Mononuclear cell (primary cell): Measurements from ENCODE around the gene IFIT3. TPM values are rescaled to one million over a fixed set of nuclear protein-coding genes. Genes with fewer than 3 reads are reported as not detected.
A peak's percentile ranks its signal among the peaks of the same experiment; 100 is the strongest.
"Not testable (repeated sequence)": the region's sequence is repeated elsewhere in the genome, so short reads cannot be mapped to it uniquely, and the experiment has no call there.

Experiments used
- H3K27me3 ChIP-seq: 2 replicates; pipeline ENCODE4 v1.6.0; 2011; ENCODE audit warnings: low read length, control low read depth; ENCODE audit not compliant: insufficient read depth
- H3K4me1 ChIP-seq: 2 replicates; pipeline ENCODE4 v1.5.1; 2011; ENCODE audit warnings: mild to moderate bottlenecking, low read length, control low read depth; ENCODE audit not compliant: insufficient read depth
- H3K4me3 ChIP-seq: 2 replicates; pipeline ENCODE4 v1.5.1; 2011; ENCODE audit warnings: mild to moderate bottlenecking, low read length, moderate library complexity
- H3K9me3 ChIP-seq: 2 replicates; pipeline ENCODE4 v1.5.1; 2011; ENCODE audit warnings: low read depth, mild to moderate bottlenecking, control low read depth, low read length
- total RNA-seq: library from RNA; depleted of rRNA; stranded (reverse); fragments of >200 nt; gene quantifications from one replicate; pipeline ENCODE4 v1.2.3, GENCODE V29; 2012

Gene IFIT3
- 30.7 TPM for total RNA-seq

GRCh38 chr10:89327803-89328441 is at the start of gene IFIT3:
IFIT3 (plus strand) TSS chr10:89327997; CDS start chr10:89328074, 77 bp downstream.
- Histone ChIP-seq H3K9me3 (no peaks in the 10 kb centered on the region), H3K4me1 (peaks cover 63% of the 10 kb centered on the region), H3K27me3 (no peaks in the 10 kb centered on the region), H3K4me3 (peak within 1 kb of the TSS; percentile 55)

- Histone ChIP-seq H3K27me3 (no peaks in the 10 kb centered on the region), H3K9me3 (no peaks in the 10 kb centered on the region), H3K4me1 (no peaks in the 10 kb centered on the region), H3K4me3 (no peak overlapping the region)
Measured at GRCh38 chr10:89278034-89278535, 49.7 kb upstream of the IFIT3 start.

GRCh38 chr10:89278900-89279392 is 48.9 kb upstream of the IFIT3 start:
- H3K4me1 ChIP-seq = no peaks in the 10 kb centered on the region
- H3K27me3 ChIP-seq = no peaks in the 10 kb centered on the region
- H3K4me3 ChIP-seq = no peak overlapping the region
- no peaks in the 10 kb centered on the region for H3K9me3 ChIP-seq

- Histone ChIP-seq H3K4me3 (no peak overlapping the region), H3K4me1 (no peaks in the 10 kb centered on the region), H3K9me3 (no peaks in the 10 kb centered on the region), H3K27me3 (no peaks in the 10 kb centered on the region)
Measured at GRCh38 chr10:89279421-89279869, 48.4 kb upstream of the IFIT3 start.

GRCh38 chr10:89280508-89280907 is 47.3 kb upstream of the IFIT3 start:
- Histone ChIP-seq H3K4me1 (no peaks in the 10 kb centered on the region), H3K27me3 (no peaks in the 10 kb centered on the region), H3K9me3 (no peaks in the 10 kb centered on the region), H3K4me3 (no peak overlapping the region)

GRCh38 chr10:89281606-89282395 is 46.0 kb upstream of the IFIT3 start:
- Histone ChIP-seq H3K4me1 (no peaks in the 10 kb centered on the region), H3K4me3 (no peak overlapping the region), H3K27me3 (no peaks in the 10 kb centered on the region), H3K9me3 (no peaks in the 10 kb centered on the region)

- no peak overlapping the region for H3K4me3 ChIP-seq
- no peaks in the 10 kb centered on the region for H3K4me1 ChIP-seq
- H3K9me3 ChIP-seq = no peaks in the 10 kb centered on the region
- H3K27me3 ChIP-seq = no peaks in the 10 kb centered on the region
Measured at GRCh38 chr10:89283025-89283935, 44.5 kb upstream of the IFIT3 start.

- H3K27me3 ChIP-seq = no peaks in the 10 kb centered on the region
- H3K4me1 ChIP-seq = no peaks in the 10 kb centered on the region
- no peak overlapping the region for H3K4me3 ChIP-seq
- no peaks in the 10 kb centered on the region for H3K9me3 ChIP-seq
Measured at GRCh38 chr10:89283936-89284475, 43.8 kb upstream of the IFIT3 start.

- H3K27me3 ChIP-seq, H3K4me1 ChIP-seq, H3K9me3 ChIP-seq, H3K4me3 ChIP-seq: not testable (repeated sequence)
Measured at GRCh38 chr10:89284711-89285110, 43.1 kb upstream of the IFIT3 start.

- H3K4me3 ChIP-seq, H3K4me1 ChIP-seq, H3K27me3 ChIP-seq, H3K9me3 ChIP-seq: not testable (repeated sequence)
Measured at GRCh38 chr10:89285303-89285702, 42.5 kb upstream of the IFIT3 start.

GRCh38 chr10:89294721-89295239 is 33.0 kb upstream of the IFIT3 start:
- peaks cover 37% of the 10 kb centered on the region for H3K4me1 ChIP-seq
- no peak overlapping the region for H3K4me3 ChIP-seq

GRCh38 chr10:89295597-89295996 is 32.2 kb upstream of the IFIT3 start:
- peaks cover 39% of the 10 kb centered on the region for H3K4me1 ChIP-seq
- no peak overlapping the region for H3K4me3 ChIP-seq
- no peaks in the 10 kb centered on the region for H3K27me3 ChIP-seq
- H3K9me3 ChIP-seq = no peaks in the 10 kb centered on the region

More at GRCh38 chr10:89294721-89295239, 33.0 kb upstream of the IFIT3 start:
- Histone ChIP-seq H3K27me3 (no peaks in the 10 kb centered on the region), H3K9me3 (no peaks in the 10 kb centered on the region)

- peaks cover 45% of the 10 kb centered on the region for H3K4me1 ChIP-seq
- H3K27me3 ChIP-seq = no peaks in the 10 kb centered on the region
- peak overlapping the region; percentile 10 for H3K4me3 ChIP-seq
- H3K9me3 ChIP-seq = no peaks in the 10 kb centered on the region
Measured at GRCh38 chr10:89296220-89296648, 31.6 kb upstream of the IFIT3 start.

GRCh38 chr10:89297356-89297755 is 30.4 kb upstream of the IFIT3 start:
- H3K9me3 ChIP-seq = no peaks in the 10 kb centered on the region
- H3K27me3 ChIP-seq = no peaks in the 10 kb centered on the region
- H3K4me3 ChIP-seq = no peak overlapping the region
- peaks cover 50% of the 10 kb centered on the region for H3K4me1 ChIP-seq
